Activated T-cell treated with anti-CD3 and anti-CD28 coated beads, Interleukin-2, amount 50 U/mL, for 4 hours (primary cell): ENCODE data around the gene TFF2. TPM values are rescaled to one million over a fixed set of nuclear protein-coding genes. Genes with fewer than 3 reads are reported as not detected.
A peak's percentile ranks its signal among the peaks of the same experiment; 100 is the strongest.

Experiments used
- ATAC-seq, 2 donors: fragments of 200-7000 bp; cut with Tn5 transposase; one replicate each; pipeline ENCODE4 v1.10.0; 2021
- DNase-seq: peaks from one replicate; pipeline ENCODE4 v3.0.0-alpha.2; 2020
- H3K27me3 Mint-ChIP-seq: one replicate; pipeline ENCODE4 v1.8.0; 2021; ENCODE audit warnings: low read depth, mixed read lengths
- H3K36me3 Mint-ChIP-seq: one replicate; pipeline ENCODE4 v1.8.0; 2022; ENCODE audit warnings: mixed read lengths; ENCODE audit not compliant: insufficient read depth
- H3K4me1 Mint-ChIP-seq: one replicate; pipeline ENCODE4 v1.8.0; 2021; ENCODE audit warnings: low read depth, mixed read lengths
- H3K4me3 Mint-ChIP-seq: one replicate; pipeline ENCODE4 v1.8.0; 2021; ENCODE audit warnings: mild to moderate bottlenecking, moderate library complexity, mixed read lengths
- H3K9me3 Mint-ChIP-seq: one replicate; pipeline ENCODE4 v1.8.0; 2021; ENCODE audit warnings: mixed read lengths
- total RNA-seq, 3 donors: library from RNA; stranded (reverse); gene quantifications; one replicate each; pipeline ENCODE4 v1.2.1, GENCODE V29; 2021

TFF2 gene
- total RNA-seq, 3 donors from 2014 or later: not detected

GRCh38 chr21:42319376-42319775 lies 31.4 kb downstream of the TFF2 start:
- DNase-seq (no peak), ATAC-seq (peak in 1 of 2 donors; percentile 25)
- H3K4me3 Mint-ChIP-seq: no peak overlapping the region
- no peaks in the 10 kb centered on the region for H3K36me3 Mint-ChIP-seq
- H3K4me1 Mint-ChIP-seq: peaks cover 6% of the 10 kb centered on the region
- H3K9me3 Mint-ChIP-seq: no peaks in the 10 kb centered on the region
- H3K27me3 Mint-ChIP-seq: peaks cover 4% of the 10 kb centered on the region

DNA sequence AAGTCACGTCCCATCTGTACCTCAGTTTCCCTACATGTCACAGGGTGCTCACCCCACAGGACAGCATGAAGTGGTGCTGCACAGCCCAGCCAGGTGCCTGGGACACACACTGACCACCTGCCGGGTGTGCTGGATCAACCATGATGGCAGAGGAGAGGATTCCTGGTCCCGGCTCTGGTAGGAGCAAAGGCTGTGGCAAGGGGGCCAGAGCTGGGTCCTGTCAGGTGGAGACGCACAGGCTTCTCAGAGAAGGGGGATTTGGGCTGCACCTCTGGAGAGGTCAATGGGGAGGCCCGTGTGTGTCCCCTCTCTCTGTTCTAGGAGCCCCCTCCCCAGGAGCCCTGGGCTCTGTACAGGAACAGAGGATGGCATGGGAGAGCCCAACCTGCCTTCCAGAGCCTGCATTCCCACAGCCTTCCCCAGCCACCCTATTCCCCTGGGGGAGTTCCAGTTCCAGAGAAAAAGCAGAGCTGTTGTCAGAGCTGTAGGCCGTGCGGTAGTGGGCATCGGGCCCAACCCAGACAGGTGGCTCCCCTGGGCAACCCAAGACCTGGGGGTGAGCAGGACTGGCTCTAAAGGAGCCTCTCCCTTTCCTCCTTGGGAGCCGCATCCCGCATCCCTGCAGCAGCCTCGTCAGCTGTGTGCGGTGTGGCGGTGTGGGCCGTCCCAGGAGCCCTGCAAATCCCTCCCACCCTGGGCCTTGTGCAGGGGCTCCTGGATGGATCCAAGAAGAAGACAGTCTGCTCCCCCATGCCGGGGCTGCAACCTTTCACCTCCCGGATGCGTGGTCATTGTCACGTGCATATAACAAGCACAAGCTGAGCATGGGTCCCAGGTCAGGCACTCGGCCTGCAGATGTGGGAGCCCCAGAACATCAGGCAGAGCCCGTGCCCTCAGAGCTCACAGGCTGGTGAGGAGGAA lies 32.7 kb downstream of the TFF2 start:
- no peak for DNase-seq
- no peak for ATAC-seq
- peaks cover 6% of the 10 kb centered on the region for H3K4me1 Mint-ChIP-seq
- peaks cover under 1% of the 10 kb centered on the region for H3K27me3 Mint-ChIP-seq
- H3K4me3 Mint-ChIP-seq: no peak overlapping the region
- no peaks in the 10 kb centered on the region for H3K36me3 Mint-ChIP-seq
- H3K9me3 Mint-ChIP-seq: no peaks in the 10 kb centered on the region

DNA sequence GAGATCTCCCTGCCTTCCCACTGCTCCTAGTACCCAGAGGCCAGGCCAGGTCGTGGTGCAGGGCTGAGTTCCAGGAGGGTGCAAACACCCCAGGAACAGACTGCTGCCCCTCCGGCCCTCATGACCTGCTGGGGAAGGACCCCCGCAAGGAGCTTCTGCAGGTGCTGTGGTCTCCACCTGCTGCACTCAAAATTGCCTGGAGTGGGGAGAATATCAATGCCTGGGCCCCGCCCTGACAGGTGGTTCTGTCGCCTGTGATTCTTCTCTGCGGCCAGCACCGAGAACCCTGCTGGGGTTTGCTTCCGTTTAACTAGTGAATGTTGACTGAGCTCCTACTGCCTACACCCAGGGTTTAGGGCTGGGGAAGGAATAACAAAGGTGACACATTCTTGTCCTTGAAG lies 33.5 kb downstream of the TFF2 start:
- ATAC-seq (no peak), DNase-seq (no peak)
- Mint-ChIP-seq H3K9me3 (no peaks in the 10 kb centered on the region), H3K4me1 (peaks cover 6% of the 10 kb centered on the region), H3K36me3 (no peaks in the 10 kb centered on the region), H3K4me3 (no peak overlapping the region), H3K27me3 (no peaks in the 10 kb centered on the region)

GRCh38 chr21:42316891-42317290 lies 33.9 kb downstream of the TFF2 start:
- Mint-ChIP-seq H3K4me1 (peaks cover 6% of the 10 kb centered on the region), H3K27me3 (no peaks in the 10 kb centered on the region), H3K36me3 (no peaks in the 10 kb centered on the region), H3K9me3 (no peaks in the 10 kb centered on the region), H3K4me3 (no peak overlapping the region)
- ATAC-seq (no peak), DNase-seq (no peak)

DNA sequence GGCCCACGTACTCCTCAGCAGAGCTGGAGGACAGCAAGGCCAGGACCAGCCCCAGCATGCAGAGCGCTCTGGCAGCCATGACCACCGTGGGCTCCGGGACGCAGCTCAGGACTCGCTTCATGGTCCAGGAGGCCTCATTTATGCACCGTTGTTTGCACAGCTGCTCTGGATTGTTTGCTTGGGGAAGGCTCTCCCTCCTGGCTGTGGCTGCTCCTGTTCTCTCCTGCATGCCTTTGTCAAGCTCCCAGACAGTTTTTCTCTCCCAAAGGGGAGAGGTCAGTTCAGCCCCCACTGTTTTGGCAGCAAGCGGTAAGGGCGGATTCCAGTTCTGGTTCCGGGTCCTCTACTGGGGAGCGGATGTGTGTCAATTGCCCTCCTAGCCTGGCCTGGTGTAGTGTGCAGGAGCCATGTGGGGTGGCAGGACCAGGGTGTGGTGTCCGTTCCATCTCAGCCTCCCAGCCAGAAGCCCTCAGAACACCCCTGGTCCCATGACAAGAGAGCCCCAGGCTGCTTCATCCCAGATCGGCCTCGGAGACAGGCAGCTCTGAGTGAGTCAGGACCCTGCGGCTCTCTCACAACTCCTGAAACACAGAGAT lies 35.4 kb downstream of the TFF2 start, which contains the start of gene TFF3:
Gene TFF3, minus strand, starts transcription at position 114 of the 596 bp plus-strand sequence. Its CDS starts 35 bp downstream, at position 79.
- Mint-ChIP-seq H3K36me3 (no peaks in the 10 kb centered on the region), H3K9me3 (no peaks in the 10 kb centered on the region), H3K4me3 (no peak within 1 kb of the TSS), H3K27me3 (no peaks in the 10 kb centered on the region), H3K4me1 (peaks cover 6% of the 10 kb centered on the region)
- no peak for DNase-seq
- ATAC-seq: no peak

DNA sequence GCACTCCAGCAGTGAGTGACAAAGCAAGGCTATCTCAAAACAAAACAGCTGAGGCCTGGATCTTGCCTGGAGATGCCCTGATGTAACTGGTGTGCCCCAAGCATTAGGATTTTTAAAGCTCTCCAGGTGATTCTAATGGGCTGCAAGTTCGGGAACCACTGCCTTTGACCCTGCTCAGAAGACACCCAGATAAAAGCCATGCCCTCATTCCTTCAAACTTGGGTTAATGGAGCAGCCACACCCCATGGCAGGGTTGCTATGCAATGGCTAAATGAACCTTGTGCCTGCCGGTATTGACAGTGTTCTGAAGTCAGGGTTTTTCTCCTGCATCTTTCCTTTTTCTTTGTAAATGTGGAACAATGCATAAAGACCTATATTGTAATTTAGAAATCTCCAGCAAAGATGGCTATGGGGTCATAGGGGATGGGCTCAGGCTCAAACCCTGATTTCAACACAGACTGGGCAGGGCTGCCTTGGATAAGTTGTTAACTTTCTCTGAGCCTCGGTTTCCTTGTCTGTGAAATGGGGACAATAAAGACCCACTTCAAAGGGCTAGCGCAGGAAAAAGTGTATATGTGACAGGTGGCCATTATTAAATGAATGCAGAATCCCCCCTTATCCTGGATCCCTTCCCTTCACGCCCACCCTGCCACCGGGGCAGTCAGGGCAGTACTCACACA lies 36.0 kb downstream of the TFF2 start:
- no peak for ATAC-seq
- no peak overlapping the region for H3K4me3 Mint-ChIP-seq
- H3K27me3 Mint-ChIP-seq: no peaks in the 10 kb centered on the region
- DNase-seq: no peak
- H3K4me1 Mint-ChIP-seq: peaks cover 6% of the 10 kb centered on the region
- no peaks in the 10 kb centered on the region for H3K36me3 Mint-ChIP-seq
- no peaks in the 10 kb centered on the region for H3K9me3 Mint-ChIP-seq

- H3K4me1 Mint-ChIP-seq: peaks cover 4% of the 10 kb centered on the region
- no peaks in the 10 kb centered on the region for H3K27me3 Mint-ChIP-seq
- DNase-seq (no peak), ATAC-seq (no peak)
- no peaks in the 10 kb centered on the region for H3K36me3 Mint-ChIP-seq
- H3K9me3 Mint-ChIP-seq: no peaks in the 10 kb centered on the region
- H3K4me3 Mint-ChIP-seq: no peak overlapping the region
Measured at GRCh38 chr21:42313501-42313969, 37.3 kb downstream of the TFF2 start.

- Mint-ChIP-seq H3K4me1 (peaks cover 4% of the 10 kb centered on the region), H3K27me3 (no peaks in the 10 kb centered on the region), H3K4me3 (no peak overlapping the region), H3K9me3 (no peaks in the 10 kb centered on the region), H3K36me3 (no peaks in the 10 kb centered on the region)
- no peak for ATAC-seq
- DNase-seq: no peak
Measured at GRCh38 chr21:42312626-42313104, 38.1 kb downstream of the TFF2 start.

- peaks cover 4% of the 10 kb centered on the region for H3K4me1 Mint-ChIP-seq
- H3K27me3 Mint-ChIP-seq: peaks cover under 1% of the 10 kb centered on the region
- no peaks in the 10 kb centered on the region for H3K36me3 Mint-ChIP-seq
- no peak for DNase-seq
- H3K4me3 Mint-ChIP-seq: no peak overlapping the region
- H3K9me3 Mint-ChIP-seq: no peaks in the 10 kb centered on the region
- ATAC-seq: no peak
Measured at GRCh38 chr21:42311816-42312625, 38.8 kb downstream of the TFF2 start.

DNA sequence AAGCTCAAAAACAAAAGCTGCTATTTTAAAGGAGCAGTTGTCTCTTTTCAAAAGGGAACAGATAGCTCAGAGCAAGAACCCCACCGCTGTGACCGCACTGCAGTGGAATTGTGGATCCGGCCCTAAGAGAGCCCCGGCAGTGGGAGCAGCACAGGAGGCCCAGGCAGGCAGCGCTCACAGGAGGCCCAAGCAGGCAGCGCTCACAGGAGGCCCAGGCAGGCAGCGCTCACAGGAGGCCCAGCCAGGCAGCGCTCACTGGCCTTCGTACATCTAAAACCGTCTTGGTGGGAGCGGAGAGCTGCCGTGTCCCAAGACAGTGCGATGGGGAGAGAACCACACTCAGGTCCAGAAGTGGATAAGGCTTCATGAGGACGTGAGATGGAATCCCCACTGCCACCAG lies 39.6 kb downstream of the TFF2 start:
- no peak overlapping the region for H3K4me3 Mint-ChIP-seq
- H3K4me1 Mint-ChIP-seq: peaks cover 6% of the 10 kb centered on the region
- ATAC-seq (no peak), DNase-seq (no peak)
- H3K36me3 Mint-ChIP-seq: no peaks in the 10 kb centered on the region
- peaks cover 2% of the 10 kb centered on the region for H3K27me3 Mint-ChIP-seq
- no peaks in the 10 kb centered on the region for H3K9me3 Mint-ChIP-seq

DNA sequence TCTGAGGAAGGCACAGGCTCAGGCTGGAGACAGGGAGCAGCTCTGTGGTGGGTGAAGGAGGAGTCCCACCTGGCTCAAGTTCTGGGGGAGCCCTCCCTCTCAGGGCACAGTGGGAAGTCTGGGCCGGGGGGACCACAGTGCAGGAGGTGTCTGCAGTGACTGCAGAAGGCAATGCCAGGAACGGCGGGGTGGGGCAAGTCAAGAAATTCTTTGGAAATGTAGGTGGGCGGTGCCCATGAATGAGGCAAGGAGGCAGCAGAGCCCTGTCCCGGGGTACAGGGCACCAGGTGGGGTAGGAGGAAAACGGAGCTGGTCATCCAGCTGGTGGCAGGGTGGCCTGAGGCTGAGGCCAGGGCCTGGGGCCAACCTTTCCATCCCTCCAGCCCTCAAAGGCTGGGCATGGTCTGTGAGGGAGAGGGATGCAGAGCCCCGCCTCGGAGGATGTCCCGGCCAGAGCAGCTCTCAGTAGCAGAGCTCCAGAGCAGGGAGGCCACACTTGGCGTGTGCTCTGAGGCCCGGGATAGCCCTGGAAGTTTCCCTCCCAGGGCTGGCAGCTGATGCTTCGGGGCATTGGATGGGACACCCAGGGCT lies 40.3 kb downstream of the TFF2 start:
- H3K27me3 Mint-ChIP-seq: peaks cover 2% of the 10 kb centered on the region
- ATAC-seq (no peak), DNase-seq (no peak)
- H3K9me3 Mint-ChIP-seq: no peaks in the 10 kb centered on the region
- H3K4me3 Mint-ChIP-seq: no peak overlapping the region
- peaks cover 6% of the 10 kb centered on the region for H3K4me1 Mint-ChIP-seq
- no peaks in the 10 kb centered on the region for H3K36me3 Mint-ChIP-seq

DNA sequence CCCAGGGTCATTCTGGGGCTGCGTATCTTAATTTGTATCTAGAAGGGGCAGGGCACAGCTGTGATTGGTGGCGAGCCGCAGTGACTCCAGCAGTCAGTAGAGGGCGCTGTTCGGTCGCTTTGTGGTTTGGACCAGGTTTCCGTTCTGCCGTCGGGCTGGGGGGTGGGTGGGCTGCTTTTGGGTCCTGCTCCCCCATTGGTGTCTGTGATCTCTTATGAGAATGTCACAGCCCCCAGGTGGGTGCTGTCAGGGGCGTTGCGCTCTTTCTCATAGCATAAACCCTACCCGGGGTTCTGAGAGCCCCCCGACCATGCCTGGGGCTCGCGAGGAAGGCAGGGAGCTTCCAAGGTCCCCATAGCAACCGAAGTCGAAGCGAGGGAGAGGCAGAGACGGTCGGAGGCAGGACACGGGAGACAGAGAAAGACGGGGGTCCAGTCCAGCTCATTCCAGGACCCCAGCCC lies 41.0 kb downstream of the TFF2 start:
- Mint-ChIP-seq H3K4me3 (no peak overlapping the region), H3K4me1 (peaks cover 6% of the 10 kb centered on the region), H3K36me3 (no peaks in the 10 kb centered on the region), H3K9me3 (no peaks in the 10 kb centered on the region), H3K27me3 (peaks cover 2% of the 10 kb centered on the region)
- ATAC-seq (peak; percentile 75 to 82), DNase-seq (peak; percentile 72)

GRCh38 chr21:42308914-42309752 lies 41.7 kb downstream of the TFF2 start:
- H3K36me3 Mint-ChIP-seq: no peaks in the 10 kb centered on the region
- DNase-seq: no peak
- ATAC-seq: peak in 1 of 2 donors; percentile 21
- H3K4me1 Mint-ChIP-seq: peaks cover 6% of the 10 kb centered on the region
- no peaks in the 10 kb centered on the region for H3K9me3 Mint-ChIP-seq
- no peak overlapping the region for H3K4me3 Mint-ChIP-seq
- peaks cover 2% of the 10 kb centered on the region for H3K27me3 Mint-ChIP-seq
